H1 (cell line): Measurements from ENCODE around the gene CAT. TPM values are rescaled to one million over a fixed set of nuclear protein-coding genes. Genes with fewer than 3 reads are reported as not detected.

Source experiments
- CTCF ChIA-PET: fragments of 300-600 bp; sonication (Branson Sonifier 250); formaldehyde crosslinking; loops from one replicate; lab custom pipeline; 2021; ENCODE audit not compliant: partially characterized antibody; lab: Charles Lee
- POLR2A ChIA-PET: fragments of 300-600 bp; sonication (Branson Sonifier 250); formaldehyde crosslinking; loops from one replicate; lab custom pipeline; 2021; ENCODE audit warnings: inconsistent platforms; ENCODE audit not compliant: partially characterized antibody; lab: Charles Lee
- DNase-seq, 2 experiments: peaks; one replicate each; pipeline versions ENCODE4 v3.0.0 to v3.0.0-alpha.2; 2010 to 2022; ENCODE audit warnings: low spot score in 2 of 2, low read depth in 1 of 2, mixed read lengths in 1 of 2
- FAIRE-seq: peaks from 2 replicates; lab custom pipeline; 2011; peaks lifted over from hg19 to GRCh38; lab: Jason Lieb, UNC
- H2AFZ ChIP-seq: 2 replicates; pipeline ENCODE4 v1.8.1; 2012; ENCODE audit warnings: low read length, inconsistent platforms
- H2AK5ac ChIP-seq: 2 replicates; pipeline ENCODE4 v1.6.1; 2013; ENCODE audit warnings: low read depth, low read length
- H2BK120ac ChIP-seq: replicated peaks from 2 replicates; pipeline ENCODE3; 2013; ENCODE audit warnings: low read depth, low read length, inconsistent platforms
- H2BK12ac ChIP-seq: 2 replicates; pipeline ENCODE4 v1.6.1; 2013; ENCODE audit warnings: low read depth, low read length
- H2BK15ac ChIP-seq: 2 replicates; pipeline ENCODE4 v1.6.1; 2013; ENCODE audit warnings: low read length
- H2BK20ac ChIP-seq: 2 replicates; pipeline ENCODE4 v1.6.1; 2013; ENCODE audit warnings: low read length
- H2BK5ac ChIP-seq: 2 replicates; pipeline ENCODE4 v1.6.1; 2013; ENCODE audit warnings: low read depth, low read length
- H3K14ac ChIP-seq: 2 replicates; pipeline ENCODE4 v1.6.1; 2013; ENCODE audit warnings: inconsistent platforms; ENCODE audit not compliant: insufficient read length
- H3K18ac ChIP-seq: 2 replicates; pipeline ENCODE4 v1.6.1; 2013; ENCODE audit warnings: low read length; ENCODE audit errors: extremely low read depth
- H3K23ac ChIP-seq: 2 replicates; pipeline ENCODE4 v1.6.1; 2013; ENCODE audit warnings: inconsistent platforms; ENCODE audit not compliant: insufficient read length
- H3K23me2 ChIP-seq: 2 replicates; pipeline ENCODE4 v1.6.1; 2013; ENCODE audit warnings: low read depth, low read length
- H3K27ac ChIP-seq: 2 replicates; pipeline ENCODE4 v1.6.1; 2011; ENCODE audit warnings: low read depth, low read length, inconsistent platforms
- H3K27me3 ChIP-seq, 4 experiments: replicated peaks in 1 of 4; 1 replicate in 1 of 4; 2 replicates in 3 of 4; pipeline versions ENCODE4 v1.6.1 to v1.8.1; 2011 to 2013; ENCODE audit warnings: low read length in 3 of 4, mild to moderate bottlenecking in 3 of 4, inconsistent platforms in 2 of 4, mixed read lengths in 2 of 4, moderate library complexity in 1 of 4; ENCODE audit not compliant: control insufficient read depth in 3 of 4, insufficient read depth in 3 of 4; ENCODE audit errors: extremely low read depth in 1 of 4
- H3K36me3 ChIP-seq, 4 experiments: 2 replicates each; pipeline versions ENCODE4 v1.6.1 to v1.8.1; 2011 to 2013; ENCODE audit warnings: mild to moderate bottlenecking in 4 of 4, low read length in 3 of 4, moderate library complexity in 2 of 4, control low read depth in 1 of 4, inconsistent platforms in 1 of 4; ENCODE audit not compliant: insufficient read depth in 4 of 4, control insufficient read depth in 2 of 4
- H3K4ac ChIP-seq: replicated peaks from 2 replicates; pipeline ENCODE3; 2013; ENCODE audit warnings: low read length, low read depth, mixed read lengths, inconsistent platforms; ENCODE audit not compliant: insufficient read length
- H3K4me1 ChIP-seq, 4 experiments: replicated peaks in 1 of 4; 1 replicate in 1 of 4; 2 replicates in 3 of 4; pipeline versions ENCODE4 v1.6.1 to v1.8.1; 2011 to 2013; ENCODE audit warnings: low read length in 3 of 4, inconsistent platforms in 2 of 4, mixed read lengths in 1 of 4; ENCODE audit not compliant: insufficient read depth in 4 of 4, control insufficient read depth in 3 of 4
- H3K4me2 ChIP-seq, 2 experiments: 2 replicates each; pipeline versions ENCODE4 v1.6.1 to v1.8.1; 2011 to 2013; ENCODE audit warnings: low read depth in 2 of 2, low read length in 2 of 2, control low read depth in 1 of 2, inconsistent platforms in 1 of 2, mild to moderate bottlenecking in 1 of 2; ENCODE audit not compliant: insufficient read depth in 1 of 2
- H3K4me3 ChIP-seq, 4 experiments: fragments of 200-600, 300-600 bp in 1 of 4; sonication (generic), shearing (Covaris generic), sonication (Bioruptor Twin) in 1 of 4; 2 replicates each; pipeline versions ENCODE4 v1.5.1 to v1.8.1; 2011 to 2016; ENCODE audit warnings: low read length in 4 of 4, low read depth in 3 of 4, control low read depth in 2 of 4, inconsistent platforms in 2 of 4, mild to moderate bottlenecking in 2 of 4, mixed read lengths in 1 of 4, moderate library complexity in 1 of 4; ENCODE audit not compliant: insufficient read depth in 2 of 4; ENCODE audit errors: extremely low read depth in 1 of 4
- H3K56ac ChIP-seq: replicated peaks from 2 replicates; pipeline ENCODE3; 2013; ENCODE audit warnings: low read depth, mild to moderate bottlenecking, mixed read lengths, low read length, inconsistent platforms; ENCODE audit not compliant: insufficient read length
- H3K79me1 ChIP-seq: 2 replicates; pipeline ENCODE4 v1.6.1; 2013; ENCODE audit warnings: low read depth, low read length, control low read depth
- H3K79me2 ChIP-seq, 2 experiments: 2 replicates each; pipeline versions ENCODE4 v1.6.1 to v1.8.1; 2012 to 2013; ENCODE audit warnings: low read length in 2 of 2, mild to moderate bottlenecking in 2 of 2, inconsistent platforms in 1 of 2; ENCODE audit not compliant: insufficient read depth in 2 of 2, control insufficient read depth in 1 of 2
- H3K9ac ChIP-seq, 4 experiments: replicated peaks in 1 of 4; 1 replicate in 1 of 4; 2 replicates in 3 of 4; pipeline versions ENCODE4 v1.6.1 to v1.8.1; 2011 to 2013; ENCODE audit warnings: low read depth in 3 of 4, low read length in 3 of 4, control low read depth in 2 of 4, mild to moderate bottlenecking in 2 of 4, moderate library complexity in 2 of 4, inconsistent platforms in 1 of 4; ENCODE audit errors: extremely low read depth in 1 of 4
- H3K9me3 ChIP-seq, 2 experiments: 2 replicates each; pipeline versions ENCODE4 v1.6.1 to v1.8.1; 2012 to 2013; ENCODE audit warnings: mild to moderate bottlenecking in 2 of 2, moderate library complexity in 2 of 2, control low read depth in 1 of 2, inconsistent platforms in 1 of 2, low read depth in 1 of 2, low read length in 1 of 2, mixed read lengths in 1 of 2; ENCODE audit not compliant: insufficient read depth in 2 of 2
- H4K20me1 ChIP-seq, 2 experiments: replicated peaks in 1 of 2; 2 replicates each; pipeline versions ENCODE3 to v1.8.1; 2011 to 2013; ENCODE audit warnings: inconsistent platforms in 2 of 2, low read length in 2 of 2, mild to moderate bottlenecking in 1 of 2; ENCODE audit not compliant: insufficient read depth in 2 of 2, control insufficient read depth in 1 of 2
- H4K5ac ChIP-seq: 2 replicates; pipeline ENCODE4 v1.6.1; 2013; ENCODE audit warnings: low read length, low read depth, mixed read lengths, inconsistent platforms; ENCODE audit not compliant: insufficient read length
- H4K8ac ChIP-seq: 2 replicates; pipeline ENCODE4 v1.8.0; 2013; ENCODE audit warnings: mild to moderate bottlenecking, moderate library complexity, low read length, inconsistent platforms; ENCODE audit not compliant: insufficient read depth; ENCODE audit errors: extremely low read depth
- H4K91ac ChIP-seq: replicated peaks from 2 replicates; pipeline ENCODE3; 2013; ENCODE audit warnings: low read length, mixed read lengths, inconsistent platforms; ENCODE audit not compliant: insufficient read length
- BACH1 ChIP-seq: IDR thresholded peaks from 2 replicates; pipeline ENCODE4 v1.6.1; 2012; ENCODE audit warnings: low read length, improper control_type of control experiment
- BCL11A ChIP-seq, 2 experiments: IDR thresholded peaks; one replicate each; pipeline ENCODE4 v1.6.1; 2011; ENCODE audit warnings: low read depth in 2 of 2, low read length in 2 of 2, mild to moderate bottlenecking in 2 of 2
- CBX5 ChIP-seq: fragments of 300-800, 300-1000 bp; sonication (generic); IDR thresholded peaks from 2 replicates; pipeline ENCODE4 v1.7.1; 2016; ENCODE audit warnings: antibody characterized with exemption, low read length, low read depth
- CBX8 ChIP-seq: fragments of 300-800, 300-1000 bp; sonication (generic); IDR thresholded peaks from 2 replicates; pipeline ENCODE4 v1.7.1; 2016; ENCODE audit warnings: low read depth, low read length, borderline replicate concordance
- EP300 ChIP-seq, 2 experiments: IDR thresholded peaks; 1 replicate in 1 of 2; 2 replicates in 1 of 2; pipeline ENCODE4 v1.6.1; 2011 to 2012; ENCODE audit warnings: low read depth in 2 of 2, low read length in 2 of 2, mild to moderate bottlenecking in 2 of 2, borderline replicate concordance in 1 of 2, inconsistent platforms in 1 of 2, moderate library complexity in 1 of 2
- FOSL1 ChIP-seq: IDR thresholded peaks from 2 replicates; pipeline ENCODE4 v1.6.1; 2011; ENCODE audit warnings: mild to moderate bottlenecking, low read depth, low read length, moderate library complexity; ENCODE audit not compliant: insufficient read depth
- JUN ChIP-seq: IDR thresholded peaks from 2 replicates; pipeline ENCODE4 v1.6.1; 2011; ENCODE audit warnings: low read depth, mild to moderate bottlenecking, improper control_type of control experiment, low read length
- KDM1A ChIP-seq: fragments of 200-600, 300-600 bp; sonication (generic); IDR thresholded peaks from 2 replicates; pipeline ENCODE4 v1.7.1; 2016; ENCODE audit warnings: mild to moderate bottlenecking, low read length, borderline replicate concordance
- NRF1 ChIP-seq: IDR thresholded peaks from 2 replicates; pipeline ENCODE4 v1.6.1; 2011; ENCODE audit warnings: mild to moderate bottlenecking, low read depth, low read length, improper control_type of control experiment
- RBBP5 ChIP-seq: IDR thresholded peaks from 2 replicates; pipeline ENCODE4 v1.7.1; 2012; ENCODE audit warnings: low read depth, mild to moderate bottlenecking, inconsistent platforms, low read length, moderate library complexity, borderline replicate concordance
- SAP30 ChIP-seq: fragments of 300-600 bp; sonication (generic); IDR thresholded peaks from 2 replicates; pipeline ENCODE4 v1.7.1; 2012; ENCODE audit warnings: low read length, moderate library complexity, mild to moderate bottlenecking, inconsistent platforms; ENCODE audit not compliant: insufficient read depth, insufficient replicate concordance
- SP4 ChIP-seq: IDR thresholded peaks from 2 replicates; pipeline ENCODE4 v1.6.1; 2012; ENCODE audit warnings: low read length, inconsistent platforms
- TAF1 ChIP-seq: IDR thresholded peaks from 2 replicates; pipeline ENCODE4 v1.6.1; 2011; ENCODE audit warnings: mild to moderate bottlenecking, low read depth, low read length
- YY1 ChIP-seq: IDR thresholded peaks from 2 replicates; pipeline ENCODE4 v1.6.1; 2011; ENCODE audit warnings: low read depth, mild to moderate bottlenecking, low read length
- ZNF274 ChIP-seq: IDR thresholded peaks from 2 replicates; pipeline ENCODE4 v1.7.0; 2012; ENCODE audit warnings: low read length, borderline replicate concordance; ENCODE audit errors: extremely low read depth
- WGBS, 2 experiments: shearing (Covaris generic) in 1 of 2; methylation state at CpG; one replicate each; pipeline versions ENCODE4 v1.1.6 to v1.1.7; 2013 to 2015; ENCODE audit warnings: low lambda C conversion rate in 2 of 2, mixed read lengths in 2 of 2, inconsistent platforms in 1 of 2, low coverage in 1 of 2, missing lambda C conversion rate in 1 of 2; ENCODE audit not compliant: insufficient replicate concordance in 2 of 2, insufficient coverage in 1 of 2, insufficient read length in 1 of 2; ENCODE audit errors: extremely low coverage in 1 of 2, missing lambda C conversion rate in 1 of 2; 5-methylcytosine and 5-hydroxymethylcytosine counted together
- polyA plus RNA-seq, 7 experiments: library from polyadenylated mRNA; depleted of rRNA in 3 of 7; stranded (reverse) in 5 of 7; unstranded in 2 of 7; fragments of >200 nt in 5 of 7; fragments of 200-250 nt in 2 of 7; gene quantifications; 1 replicate in 5 of 7; 2 replicates in 1 of 7; 4 replicates in 1 of 7; pipeline versions ENCODE4 v1.2.1 to v1.2.3, GENCODE V29; 2011 to 2013; ENCODE audit warnings: missing spikeins in 2 of 7, mixed read lengths in 2 of 7
- total RNA-seq: library from RNA; stranded (reverse); fragmentation: NEBNext Ultra II Directional; extraction: Animal tissue kit (Norgen Biotek cat#: 25700); gene quantifications from 2 replicates; pipeline ENCODE4 v1.2.1, GENCODE V29; 2021

CAT gene
- total and polyA plus RNA-seq, 2 of the 8 experiments (the other 6 are each of a cell fraction or from before 2014, with no cell fraction given): 9.6 to 15.0 TPM

DNA sequence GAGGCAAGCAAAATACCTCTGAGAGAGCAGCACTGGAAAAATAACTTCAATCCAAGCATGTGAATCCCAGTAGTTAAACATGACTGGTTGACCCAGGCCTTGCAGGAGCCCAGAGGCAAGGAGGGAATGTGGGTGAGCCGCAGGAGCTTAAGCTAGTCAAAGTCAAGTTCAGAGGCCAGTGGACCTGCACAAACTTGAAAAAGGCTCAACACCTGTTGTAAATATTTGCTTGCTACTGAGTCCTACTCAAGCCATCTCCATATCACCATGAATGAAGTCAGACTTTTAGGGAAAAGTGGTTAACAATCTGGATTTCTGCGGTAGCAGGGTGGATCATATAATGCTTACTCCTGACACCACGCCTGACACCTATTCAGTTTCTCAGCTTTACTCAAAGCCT lies 4.8 kb upstream of the CAT start:
- H2BK15ac ChIP-seq: no peak overlapping the region
- no peaks in the 10 kb centered on the region for H4K20me1 ChIP-seq
- FAIRE-seq: no peak
- WGBS, 2 experiments: 82% methylated on average over 3 of the region's 3 CpGs; no CpG with 5 or more reads in 1 of the 2 experiments
- no peak overlapping the region for H3K4ac ChIP-seq
- H3K14ac ChIP-seq: no peak overlapping the region
- no peaks in the 10 kb centered on the region for H3K79me2 ChIP-seq
- no peak overlapping the region for H3K9ac ChIP-seq
- no peak overlapping the region for H3K56ac ChIP-seq
- H3K18ac ChIP-seq: no peak overlapping the region
- no peak overlapping the region for H4K91ac ChIP-seq
- no peaks in the 10 kb centered on the region for H3K4me1 ChIP-seq
- no peak for DNase-seq
- no peak overlapping the region for H4K5ac ChIP-seq
- H2BK20ac ChIP-seq: no peak overlapping the region
- peaks cover 0 to 1% (median 0%) of the 10 kb centered on the region in 4 experiments; a peak in 1 of 7 replicates for H3K27me3 ChIP-seq
- H3K27ac ChIP-seq: no peak overlapping the region
- ChIA-PET POLR2A (no interaction called here), CTCF (interaction anchor here (1.6 to 4.2 kb wide), 3 partner anchors 17 to 59 kb away, joined by 5 to 29 read pairs (median 9); no protein-coding TSS in a partner anchor)
- no peak overlapping the region for H3K23ac ChIP-seq
- no peak overlapping the region for H2AK5ac ChIP-seq
- no peak overlapping the region for H3K4me3 ChIP-seq
- no peak overlapping the region for H2AFZ ChIP-seq
- no peak overlapping the region for H3K4me2 ChIP-seq
- H2BK5ac ChIP-seq: no peak overlapping the region
- H2BK120ac ChIP-seq: no peak overlapping the region
- no peaks in the 10 kb centered on the region for H3K79me1 ChIP-seq
- H2BK12ac ChIP-seq: no peak overlapping the region
- no peak overlapping the region for H4K8ac ChIP-seq
- no peaks in the 10 kb centered on the region for H3K23me2 ChIP-seq
- peaks cover 0 to 3% of the 10 kb centered on the region in 2 experiments; a peak in 1 of 4 replicates for H3K9me3 ChIP-seq
- H3K36me3 ChIP-seq: no peaks in the 10 kb centered on the region
- TF ChIP-seq CBX5 (no peak), ZNF274 (no peak), SAP30 (no peak), KDM1A (no peak), CBX8 (no peak), YY1 (no peak), BCL11A (IDR thresholded peaks at IDR 0.05; ENCODE audit: low read depth in 2 of 2, low read length in 2 of 2) (no peak), JUN (no peak), BACH1 (no peak), SP4 (no peak), TAF1 (no peak), NRF1 (no peak), RBBP5 (no peak), FOSL1 (no peak), EP300 (IDR thresholded peaks at IDR 0.05; ENCODE audit: borderline replicate concordance in 1 of 2, low read depth in 2 of 2, low read length in 2 of 2) (no peak)
